GM23338 (cell line): ENCODE measurements around the gene GCM1. TPM values are rescaled to one million over a fixed set of nuclear protein-coding genes. Genes with fewer than 3 reads are reported as not detected.

Experiments
- ATAC-seq: fragments of 200-7000 bp; cut with Tn5 transposase; 3 replicates; pipeline ENCODE4 v1.9.1; 2020
- DNase-seq: peaks from one replicate; pipeline ENCODE4 v3.0.0-alpha.2; 2015; ENCODE audit warnings: low spot score
- H2AFZ ChIP-seq: fragments of 200-600 bp; sonication (generic); 2 replicates; pipeline ENCODE4 v1.8.0; 2016; ENCODE audit warnings: antibody characterized with exemption, mild to moderate bottlenecking, moderate library complexity
- H3F3A ChIP-seq: fragments of 200-600 bp; sonication (generic); replicated peaks from 2 replicates; pipeline ENCODE4 v1.8.0; 2017; ENCODE audit warnings: antibody characterized with exemption, mixed run types, low read depth
- H3K27ac ChIP-seq: fragments of 200-600 bp; sonication (generic); 2 replicates; pipeline ENCODE4 v1.6.1; 2016; ENCODE audit warnings: low read depth
- H3K27me3 ChIP-seq: fragments of 200-600 bp; sonication (generic); 2 replicates; pipeline ENCODE4 v1.8.0; 2016; ENCODE audit warnings: mild to moderate bottlenecking, mixed run types, moderate library complexity; ENCODE audit not compliant: insufficient read depth
- H3K36me3 ChIP-seq: fragments of 200-600 bp; sonication (generic); 2 replicates; pipeline ENCODE4 v1.8.0; 2016; ENCODE audit warnings: mild to moderate bottlenecking; ENCODE audit not compliant: insufficient read depth
- H3K4me1 ChIP-seq: fragments of 200-600 bp; sonication (generic); 2 replicates; pipeline ENCODE4 v1.8.0; 2016; ENCODE audit warnings: mild to moderate bottlenecking, moderate library complexity; ENCODE audit not compliant: insufficient read depth
- H3K4me2 ChIP-seq: fragments of 200-600 bp; sonication (generic); 2 replicates; pipeline ENCODE4 v1.7.1; 2017; ENCODE audit warnings: mixed run types
- H3K4me3 ChIP-seq: fragments of 200-600 bp; sonication (generic); 2 replicates; pipeline ENCODE4 v1.6.1; 2016; ENCODE audit warnings: mixed run types
- H3K79me2 ChIP-seq: fragments of 200-600 bp; sonication (generic); replicated peaks from 2 replicates; pipeline ENCODE4 v1.8.0; 2017; ENCODE audit warnings: mild to moderate bottlenecking; ENCODE audit not compliant: insufficient read depth
- H3K9me2 ChIP-seq: fragments of 200-600 bp; sonication (generic); 2 replicates; pipeline ENCODE4 v1.8.0; 2017; ENCODE audit not compliant: insufficient read depth
- H4K20me1 ChIP-seq: fragments of 200-600 bp; sonication (generic); replicated peaks from 2 replicates; pipeline ENCODE4 v1.8.0; 2017; ENCODE audit warnings: mild to moderate bottlenecking; ENCODE audit not compliant: insufficient read depth
- H3K27ac Mint-ChIP-seq: 2 replicates; pipeline ENCODE4 v1.8.0; 2020; ENCODE audit warnings: inconsistent platforms, mild to moderate bottlenecking, moderate library complexity, mixed read lengths
- H3K27me3 Mint-ChIP-seq: 3 replicates; pipeline ENCODE4 v1.8.0; 2022; ENCODE audit warnings: low read depth, mild to moderate bottlenecking, moderate library complexity, mixed read lengths, inconsistent platforms; ENCODE audit not compliant: insufficient read depth, poor library complexity
- H3K36me3 Mint-ChIP-seq: 3 replicates; pipeline ENCODE4 v1.8.0; 2021; ENCODE audit warnings: low read depth, mild to moderate bottlenecking, inconsistent platforms, moderate library complexity, mixed read lengths
- H3K4me1 Mint-ChIP-seq: 3 replicates; pipeline ENCODE4 v1.8.0; 2020; ENCODE audit warnings: mild to moderate bottlenecking, inconsistent platforms, mixed read lengths
- H3K4me3 Mint-ChIP-seq: 3 replicates; pipeline ENCODE4 v1.8.0; 2021; ENCODE audit warnings: moderate library complexity, mild to moderate bottlenecking, inconsistent platforms, mixed read lengths
- H3K9me3 Mint-ChIP-seq: 3 replicates; pipeline ENCODE4 v1.8.0; 2020; ENCODE audit warnings: moderate library complexity, mild to moderate bottlenecking, inconsistent platforms, mixed read lengths
- CREB1 ChIP-seq: fragments of 250-450 bp; sonication (Bioruptor Pico); IDR thresholded peaks from 2 replicates; pipeline ENCODE4 v1.5.0; 2020; ENCODE audit warnings: low read depth, mild to moderate bottlenecking, moderate library complexity
- CTCF ChIP-seq, 2 experiments: fragments of 200-600 bp in 1 of 2; sonication (generic) in 1 of 2; conservative IDR thresholded peaks; 2 replicates each; pipeline versions ENCODE4 v1.5.1 to v1.6.1; 2016 to 2017; ENCODE audit warnings: antibody characterized with exemption in 2 of 2, low read depth in 2 of 2, mild to moderate bottlenecking in 2 of 2, moderate library complexity in 1 of 2
- EZH2 ChIP-seq: fragments of 200-600 bp; sonication (generic); IDR thresholded peaks from one replicate; pipeline ENCODE4 v1.8.0; 2017; ENCODE audit warnings: antibody characterized with exemption, mild to moderate bottlenecking, low read depth; ENCODE audit not compliant: unreplicated experiment
- EZH2phosphoT487 ChIP-seq: fragments of 200-600 bp; sonication (generic); IDR thresholded peaks from one replicate; pipeline ENCODE4 v1.8.1; 2018; ENCODE audit warnings: antibody characterized with exemption; ENCODE audit not compliant: unreplicated experiment
- JUNB ChIP-seq: IDR thresholded peaks from one replicate; pipeline ENCODE4 v1.6.1; 2016; ENCODE audit warnings: antibody characterized with exemption; ENCODE audit not compliant: unreplicated experiment
- NANOG ChIP-seq: IDR thresholded peaks from 2 replicates; pipeline ENCODE4 v1.6.1; 2016; ENCODE audit warnings: antibody characterized with exemption, borderline replicate concordance
- POLR2AphosphoS5 ChIP-seq: IDR thresholded peaks from 2 replicates; pipeline ENCODE4 v1.6.1; 2016; ENCODE audit warnings: antibody characterized with exemption, low read depth
- REST ChIP-seq: IDR thresholded peaks from one replicate; pipeline ENCODE4 v1.6.1; 2018; ENCODE audit warnings: antibody characterized with exemption; ENCODE audit not compliant: unreplicated experiment
- STAT1 ChIP-seq: IDR thresholded peaks from one replicate; pipeline ENCODE4 v1.6.1; 2016; ENCODE audit warnings: antibody characterized with exemption; ENCODE audit not compliant: unreplicated experiment
- ZNF114 ChIP-seq: fragments of 250-450 bp; sonication (Bioruptor Pico); IDR thresholded peaks from 2 replicates; pipeline ENCODE4 v1.5.0; 2020; ENCODE audit warnings: mild to moderate bottlenecking, moderate library complexity
- ZNF331 ChIP-seq: fragments of 250-450 bp; sonication (Bioruptor Pico); IDR thresholded peaks from 2 replicates; pipeline ENCODE4 v1.5.0; 2020; ENCODE audit warnings: low read depth, mild to moderate bottlenecking, moderate library complexity
- polyA plus RNA-seq: library from polyadenylated mRNA; unstranded; fragments of >200 nt; fragmentation: Nextera tagmentation; extraction: Ambion mirVana; gene quantifications from 2 replicates; pipeline ENCODE4 v1.2.1, GENCODE V29; 2016
- total RNA-seq: library from RNA; depleted of rRNA; stranded (reverse); fragments of >200 nt; shearing (Covaris generic); gene quantifications from 2 replicates; pipeline ENCODE4 v1.2.3, GENCODE V29; 2014
- TF ChIP-seq, protein P1 (sequence below): IDR thresholded peaks from 2 replicates; pipeline ENCODE4 v1.6.1; 2016; ENCODE audit warnings: antibody characterized with exemption
- TF ChIP-seq, protein P2 (sequence below): fragments of 250-450 bp; sonication (Bioruptor Pico); IDR thresholded peaks from 2 replicates; pipeline ENCODE4 v1.5.0; 2020; ENCODE audit warnings: mild to moderate bottlenecking, moderate library complexity

The GCM1 gene
- total and polyA plus RNA-seq, 2 experiments from 2014 or later: not detected

- TF ChIP-seq JUNB (no peak), CREB1 (no peak), POLR2AphosphoS5 (no peak), ZNF114 (CRISPR knock-in tag) (no peak), EZH2phosphoT487 (no peak), REST (no peak), EZH2 (no peak), CTCF (conservative IDR thresholded peaks at IDR 0.05; ENCODE audit: low read depth in 2 of 2) (no peak), NANOG (no peak), ZNF331 (CRISPR knock-in tag) (no peak), STAT1 (no peak)
- TF ChIP-seq, protein P1, sequence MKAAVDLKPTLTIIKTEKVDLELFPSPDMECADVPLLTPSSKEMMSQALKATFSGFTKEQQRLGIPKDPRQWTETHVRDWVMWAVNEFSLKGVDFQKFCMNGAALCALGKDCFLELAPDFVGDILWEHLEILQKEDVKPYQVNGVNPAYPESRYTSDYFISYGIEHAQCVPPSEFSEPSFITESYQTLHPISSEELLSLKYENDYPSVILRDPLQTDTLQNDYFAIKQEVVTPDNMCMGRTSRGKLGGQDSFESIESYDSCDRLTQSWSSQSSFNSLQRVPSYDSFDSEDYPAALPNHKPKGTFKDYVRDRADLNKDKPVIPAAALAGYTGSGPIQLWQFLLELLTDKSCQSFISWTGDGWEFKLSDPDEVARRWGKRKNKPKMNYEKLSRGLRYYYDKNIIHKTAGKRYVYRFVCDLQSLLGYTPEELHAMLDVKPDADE: no peak
- TF ChIP-seq, protein P2, sequence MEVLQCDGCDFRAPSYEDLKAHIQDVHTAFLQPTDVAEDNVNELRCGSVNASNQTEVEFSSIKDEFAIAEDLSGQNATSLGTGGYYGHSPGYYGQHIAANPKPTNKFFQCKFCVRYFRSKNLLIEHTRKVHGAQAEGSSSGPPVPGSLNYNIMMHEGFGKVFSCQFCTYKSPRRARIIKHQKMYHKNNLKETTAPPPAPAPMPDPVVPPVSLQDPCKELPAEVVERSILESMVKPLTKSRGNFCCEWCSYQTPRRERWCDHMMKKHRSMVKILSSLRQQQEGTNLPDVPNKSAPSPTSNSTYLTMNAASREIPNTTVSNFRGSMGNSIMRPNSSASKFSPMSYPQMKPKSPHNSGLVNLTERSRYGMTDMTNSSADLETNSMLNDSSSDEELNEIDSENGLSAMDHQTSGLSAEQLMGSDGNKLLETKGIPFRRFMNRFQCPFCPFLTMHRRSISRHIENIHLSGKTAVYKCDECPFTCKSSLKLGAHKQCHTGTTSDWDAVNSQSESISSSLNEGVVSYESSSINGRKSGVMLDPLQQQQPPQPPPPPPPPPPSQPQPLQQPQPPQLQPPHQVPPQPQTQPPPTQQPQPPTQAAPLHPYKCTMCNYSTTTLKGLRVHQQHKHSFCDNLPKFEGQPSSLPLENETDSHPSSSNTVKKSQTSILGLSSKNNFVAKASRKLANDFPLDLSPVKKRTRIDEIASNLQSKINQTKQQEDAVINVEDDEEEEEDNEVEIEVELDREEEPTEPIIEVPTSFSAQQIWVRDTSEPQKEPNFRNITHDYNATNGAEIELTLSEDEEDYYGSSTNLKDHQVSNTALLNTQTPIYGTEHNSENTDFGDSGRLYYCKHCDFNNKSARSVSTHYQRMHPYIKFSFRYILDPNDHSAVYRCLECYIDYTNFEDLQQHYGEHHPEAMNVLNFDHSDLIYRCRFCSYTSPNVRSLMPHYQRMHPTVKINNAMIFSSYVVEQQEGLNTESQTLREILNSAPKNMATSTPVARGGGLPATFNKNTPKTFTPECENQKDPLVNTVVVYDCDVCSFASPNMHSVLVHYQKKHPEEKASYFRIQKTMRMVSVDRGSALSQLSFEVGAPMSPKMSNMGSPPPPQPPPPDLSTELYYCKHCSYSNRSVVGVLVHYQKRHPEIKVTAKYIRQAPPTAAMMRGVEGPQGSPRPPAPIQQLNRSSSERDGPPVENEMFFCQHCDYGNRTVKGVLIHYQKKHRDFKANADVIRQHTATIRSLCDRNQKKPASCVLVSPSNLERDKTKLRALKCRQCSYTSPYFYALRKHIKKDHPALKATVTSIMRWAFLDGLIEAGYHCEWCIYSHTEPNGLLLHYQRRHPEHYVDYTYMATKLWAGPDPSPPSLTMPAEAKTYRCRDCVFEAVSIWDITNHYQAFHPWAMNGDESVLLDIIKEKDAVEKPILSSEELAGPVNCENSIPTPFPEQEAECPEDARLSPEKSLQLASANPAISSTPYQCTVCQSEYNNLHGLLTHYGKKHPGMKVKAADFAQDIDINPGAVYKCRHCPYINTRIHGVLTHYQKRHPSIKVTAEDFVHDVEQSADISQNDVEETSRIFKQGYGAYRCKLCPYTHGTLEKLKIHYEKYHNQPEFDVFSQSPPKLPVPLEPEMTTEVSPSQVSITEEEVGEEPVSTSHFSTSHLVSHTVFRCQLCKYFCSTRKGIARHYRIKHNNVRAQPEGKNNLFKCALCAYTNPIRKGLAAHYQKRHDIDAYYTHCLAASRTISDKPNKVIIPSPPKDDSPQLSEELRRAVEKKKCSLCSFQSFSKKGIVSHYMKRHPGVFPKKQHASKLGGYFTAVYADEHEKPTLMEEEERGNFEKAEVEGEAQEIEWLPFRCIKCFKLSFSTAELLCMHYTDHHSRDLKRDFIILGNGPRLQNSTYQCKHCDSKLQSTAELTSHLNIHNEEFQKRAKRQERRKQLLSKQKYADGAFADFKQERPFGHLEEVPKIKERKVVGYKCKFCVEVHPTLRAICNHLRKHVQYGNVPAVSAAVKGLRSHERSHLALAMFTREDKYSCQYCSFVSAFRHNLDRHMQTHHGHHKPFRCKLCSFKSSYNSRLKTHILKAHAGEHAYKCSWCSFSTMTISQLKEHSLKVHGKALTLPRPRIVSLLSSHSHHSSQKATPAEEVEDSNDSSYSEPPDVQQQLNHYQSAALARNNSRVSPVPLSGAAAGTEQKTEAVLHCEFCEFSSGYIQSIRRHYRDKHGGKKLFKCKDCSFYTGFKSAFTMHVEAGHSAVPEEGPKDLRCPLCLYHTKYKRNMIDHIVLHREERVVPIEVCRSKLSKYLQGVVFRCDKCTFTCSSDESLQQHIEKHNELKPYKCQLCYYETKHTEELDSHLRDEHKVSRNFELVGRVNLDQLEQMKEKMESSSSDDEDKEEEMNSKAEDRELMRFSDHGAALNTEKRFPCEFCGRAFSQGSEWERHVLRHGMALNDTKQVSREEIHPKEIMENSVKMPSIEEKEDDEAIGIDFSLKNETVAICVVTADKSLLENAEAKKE (CRISPR knock-in tag): no peak
- Histone ChIP-seq H3K4me3 (no peak overlapping the region), H3K27me3 (no peaks in the 10 kb centered on the region), H3K79me2 (no peaks in the 10 kb centered on the region), H3K9me2 (no peaks in the 10 kb centered on the region), H3K4me1 (no peaks in the 10 kb centered on the region), H3K4me2 (no peak overlapping the region), H4K20me1 (no peaks in the 10 kb centered on the region), H3F3A (no peaks in the 10 kb centered on the region), H3K36me3 (no peaks in the 10 kb centered on the region), H3K27ac (no peak overlapping the region), H2AFZ (no peak overlapping the region)
- ATAC-seq (no peak), DNase-seq (no peak)
- Mint-ChIP-seq H3K9me3 (no peaks in the 10 kb centered on the region), H3K36me3 (no peaks in the 10 kb centered on the region), H3K27ac (no peak overlapping the region), H3K27me3 (peaks cover 5% of the 10 kb centered on the region), H3K4me1 (peaks cover 5% of the 10 kb centered on the region), H3K4me3 (no peak overlapping the region)
These were observed 32.0 kb upstream of the GCM1 start for GRCh38 chr6:53180678-53181077.
